ENCODE measurements around the gene MARVELD3. TPM values are rescaled to one million over a fixed set of nuclear protein-coding genes. Genes with fewer than 3 reads are reported as not detected.

The MARVELD3 gene
- total and polyA plus RNA-seq, 2 experiments from 2014 or later = 0.20 TPM; not detected in 1

GRCh38 chr16:71666264-71666663 lies 40.3 kb downstream of the MARVELD3 start:
- no peak overlapping the region for H3K4me2 ChIP-seq (ENCODE audit: unreplicated experiment)
- 50 to 62% methylated on average over 1 of the region's 1 CpG for WGBS, 2 experiments (ENCODE audit: low coverage in 1 of 2, low lambda C conversion rate in 2 of 2, missing lambda C conversion rate in 2 of 2)

GRCh38 chr16:71666928-71667707 lies 41.1 kb downstream of the MARVELD3 start:
- H3K27me3 ChIP-seq (replicated peaks; ENCODE audit: insufficient read depth) = no peaks in the 10 kb centered on the region
- H3K9me2 ChIP-seq (ENCODE audit: insufficient read depth) = no peaks in the 10 kb centered on the region

More at GRCh38 chr16:71666264-71666663, 40.3 kb downstream of the MARVELD3 start:
- H4K20me1 ChIP-seq (ENCODE audit: insufficient read depth) = no peaks in the 10 kb centered on the region
- no peak overlapping the region for H2AFZ ChIP-seq
- no peaks in the 10 kb centered on the region for H3K27me3 ChIP-seq (replicated peaks; ENCODE audit: insufficient read depth)
- no peaks in the 10 kb centered on the region for H3K9me3 ChIP-seq (ENCODE audit: low read depth)
- H3K27ac ChIP-seq = no peak overlapping the region
- H3F3A ChIP-seq (ENCODE audit: insufficient read depth) = no peaks in the 10 kb centered on the region
- TF ChIP-seq EZH2phosphoT487 (IDR thresholded peaks at IDR 0.05; ENCODE audit: insufficient read depth, low read depth) = no peak
- TF ChIP-seq EZH2 (IDR thresholded peaks at IDR 0.05; ENCODE audit: insufficient read depth, poor library complexity, severe bottlenecking) = no peak
- in situ Hi-C loops (cut with MboI) = no loop called here
- no peaks in the 10 kb centered on the region for H3K79me2 ChIP-seq (ENCODE audit: insufficient read depth)
- no peak for DNase-seq
- no peaks in the 10 kb centered on the region for H3K9me2 ChIP-seq (ENCODE audit: insufficient read depth)
- no peak overlapping the region for H3K4me3 ChIP-seq
- peaks cover 57% of the 10 kb centered on the region for H3K36me3 ChIP-seq (ENCODE audit: low read depth)
- no peaks in the 10 kb centered on the region for H3K4me1 ChIP-seq (ENCODE audit: insufficient read depth)
- H3K9ac ChIP-seq = no peak overlapping the region

GRCh38 chr16:71669926-71670536 lies 44.0 kb downstream of the MARVELD3 start:
- H3K36me3 ChIP-seq (ENCODE audit: low read depth) = peaks cover 65% of the 10 kb centered on the region
- no peak overlapping the region for H3K27ac ChIP-seq
- no peak overlapping the region for H3K9ac ChIP-seq
- H3K79me2 ChIP-seq (ENCODE audit: insufficient read depth) = no peaks in the 10 kb centered on the region
- WGBS, 2 experiments (ENCODE audit: low coverage in 1 of 2, low lambda C conversion rate in 2 of 2, missing lambda C conversion rate in 2 of 2) = 94 to 98% methylated on average over 6 of the region's 6 CpGs
- in situ Hi-C loops (cut with MboI) = no loop called here
- no peak overlapping the region for H3K4me2 ChIP-seq (ENCODE audit: unreplicated experiment)
- no peak overlapping the region for H3K4me3 ChIP-seq
- no peak overlapping the region for H2AFZ ChIP-seq
- H3K9me3 ChIP-seq (ENCODE audit: low read depth) = no peaks in the 10 kb centered on the region
- H3F3A ChIP-seq (ENCODE audit: insufficient read depth) = no peaks in the 10 kb centered on the region
- H4K20me1 ChIP-seq (ENCODE audit: insufficient read depth) = no peaks in the 10 kb centered on the region
- no peaks in the 10 kb centered on the region for H3K27me3 ChIP-seq (replicated peaks; ENCODE audit: insufficient read depth)
- no peaks in the 10 kb centered on the region for H3K4me1 ChIP-seq (ENCODE audit: insufficient read depth)
- DNase-seq = no peak
- H3K9me2 ChIP-seq (ENCODE audit: insufficient read depth) = no peaks in the 10 kb centered on the region
- no peak for TF ChIP-seq EZH2phosphoT487 (IDR thresholded peaks at IDR 0.05; ENCODE audit: insufficient read depth, low read depth)
- TF ChIP-seq EZH2 (IDR thresholded peaks at IDR 0.05; ENCODE audit: insufficient read depth, poor library complexity, severe bottlenecking) = no peak

More at GRCh38 chr16:71666928-71667707, 41.1 kb downstream of the MARVELD3 start:
- Histone ChIP-seq H3F3A (ENCODE audit: insufficient read depth) (no peaks in the 10 kb centered on the region), H2AFZ (no peak overlapping the region), H3K4me2 (ENCODE audit: unreplicated experiment) (no peak overlapping the region), H3K9me3 (ENCODE audit: low read depth) (no peaks in the 10 kb centered on the region), H3K79me2 (ENCODE audit: insufficient read depth) (no peaks in the 10 kb centered on the region), H4K20me1 (ENCODE audit: insufficient read depth) (no peaks in the 10 kb centered on the region), H3K9ac (no peak overlapping the region), H3K4me3 (no peak overlapping the region), H3K36me3 (ENCODE audit: low read depth) (peaks cover 60% of the 10 kb centered on the region), H3K4me1 (ENCODE audit: insufficient read depth) (no peaks in the 10 kb centered on the region), H3K27ac (no peak overlapping the region)
- 82 to 84% methylated on average over 4 of the region's 4 CpGs for WGBS, 2 experiments (ENCODE audit: low coverage in 1 of 2, low lambda C conversion rate in 2 of 2, missing lambda C conversion rate in 2 of 2)
- TF ChIP-seq EZH2phosphoT487 (IDR thresholded peaks at IDR 0.05; ENCODE audit: insufficient read depth, low read depth) (no peak), EZH2 (IDR thresholded peaks at IDR 0.05; ENCODE audit: insufficient read depth, poor library complexity, severe bottlenecking) (no peak)
- no peak for DNase-seq
- in situ Hi-C loops (cut with MboI) = no loop called here

- in situ Hi-C loops (cut with MboI) = no loop called here
- Histone ChIP-seq H3F3A (ENCODE audit: insufficient read depth) (no peaks in the 10 kb centered on the region), H3K79me2 (ENCODE audit: insufficient read depth) (no peaks in the 10 kb centered on the region), H3K4me1 (ENCODE audit: insufficient read depth) (no peaks in the 10 kb centered on the region), H3K9me3 (ENCODE audit: low read depth) (no peaks in the 10 kb centered on the region), H3K27ac (no peak overlapping the region), H3K9ac (no peak overlapping the region), H4K20me1 (ENCODE audit: insufficient read depth) (no peaks in the 10 kb centered on the region), H3K36me3 (ENCODE audit: low read depth) (peaks cover 65% of the 10 kb centered on the region), H3K27me3 (replicated peaks; ENCODE audit: insufficient read depth) (no peaks in the 10 kb centered on the region), H3K4me2 (ENCODE audit: unreplicated experiment) (no peak overlapping the region), H3K4me3 (no peak overlapping the region), H3K9me2 (ENCODE audit: insufficient read depth) (no peaks in the 10 kb centered on the region), H2AFZ (no peak overlapping the region)
- WGBS, 2 experiments (ENCODE audit: low coverage in 1 of 2, low lambda C conversion rate in 2 of 2, missing lambda C conversion rate in 2 of 2) = 44 to 53% methylated on average over 3 to 4 of the region's 4 CpGs
- DNase-seq = no peak
- TF ChIP-seq EZH2phosphoT487 (IDR thresholded peaks at IDR 0.05; ENCODE audit: insufficient read depth, low read depth) = no peak
- TF ChIP-seq EZH2 (IDR thresholded peaks at IDR 0.05; ENCODE audit: insufficient read depth, poor library complexity, severe bottlenecking) = no peak
These were observed 44.6 kb downstream of the MARVELD3 start for GRCh38 chr16:71670537-71670936.
